Right atrium auricular region (tissue), 2 donors: Measurements from ENCODE around the gene CSTF2T. TPM values are rescaled to one million over a fixed set of nuclear protein-coding genes. Genes with fewer than 3 reads are reported as not detected.

Experiments
- DNase-seq: peaks from one replicate; pipeline ENCODE4 v3.0.0-alpha.2; 2019; ENCODE audit warnings: low spot score
- H3K27ac ChIP-seq, 2 donors: fragments of 200-600 bp; sonication (generic); 1 replicate in 1 of 2; 2 replicates in 1 of 2; pipeline ENCODE4 v1.5.1; 2016 to 2019
- H3K27me3 ChIP-seq, 2 donors: fragments of 200-600 bp; sonication (generic); one replicate each; pipeline versions ENCODE4 v1.5.1 to v1.6.0; 2017 to 2019
- H3K36me3 ChIP-seq: fragments of 200-600 bp; sonication (generic); one replicate; pipeline ENCODE4 v1.5.1; 2016
- H3K4me1 ChIP-seq, 2 donors: fragments of 200-600 bp; sonication (generic); one replicate each; pipeline versions ENCODE4 v1.5.1 to v1.6.0; 2017 to 2019
- H3K4me3 ChIP-seq, 2 donors: fragments of 200-600 bp; sonication (generic); 1 replicate in 1 of 2; 2 replicates in 1 of 2; pipeline ENCODE4 v1.5.1; 2017 to 2019; ENCODE audit warnings: mild to moderate bottlenecking in 1 of 2, moderate library complexity in 1 of 2
- H3K9me3 ChIP-seq, 2 donors: fragments of 200-600 bp; sonication (generic); one replicate each; pipeline ENCODE4 v1.5.1; 2019
- CTCF ChIP-seq, 2 donors: fragments of 200-600 bp; sonication (generic); IDR thresholded peaks; one replicate each; pipeline ENCODE4 v1.5.1; 2019; ENCODE audit warnings: antibody characterized with exemption in 2 of 2
- total RNA-seq, 2 donors: library from RNA; depleted of rRNA; stranded (reverse); fragments of >200 nt; gene quantifications; one replicate each; pipeline ENCODE4 v1.1.0, GENCODE V29; 2016

Gene CSTF2T
- total RNA-seq, 2 donors from 2014 or later: 13.0 to 14.7 TPM

DNA sequence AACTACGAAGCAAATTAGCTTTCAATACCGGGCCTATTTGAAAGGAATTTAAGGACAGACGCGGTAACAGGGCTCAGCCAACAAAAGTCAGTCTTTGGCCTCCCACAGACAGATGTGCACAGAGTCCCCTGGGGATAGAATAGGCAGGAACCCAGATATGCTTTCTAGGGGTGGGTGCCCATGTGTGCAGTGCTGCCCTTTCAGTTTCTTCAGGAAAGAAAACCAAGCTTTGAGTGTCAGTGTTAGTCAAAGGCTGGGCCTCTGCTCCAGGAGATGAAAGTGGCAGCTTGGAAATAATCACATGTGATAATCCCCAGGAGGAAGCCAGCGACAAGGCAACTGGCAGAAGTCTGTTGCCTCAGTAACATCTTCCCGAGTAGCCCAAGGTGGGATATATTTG lies 43.8 kb upstream of the CSTF2T start:
- no peak overlapping the region for H3K27ac ChIP-seq
- TF ChIP-seq CTCF (IDR thresholded peaks at IDR 0.05): no peak

GRCh38 chr10:51733057-51733456 lies 33.7 kb upstream of the CSTF2T start:
- no peak overlapping the region for H3K27ac ChIP-seq
- H3K9me3 ChIP-seq: no peaks in the 10 kb centered on the region
- no peak for DNase-seq
- no peak overlapping the region for H3K4me3 ChIP-seq
- no peaks in the 10 kb centered on the region for H3K36me3 ChIP-seq
- H3K4me1 ChIP-seq: no peaks in the 10 kb centered on the region
- TF ChIP-seq CTCF (IDR thresholded peaks at IDR 0.05): no peak
- H3K27me3 ChIP-seq: no peaks in the 10 kb centered on the region

More for the DNA sequence above, 43.8 kb upstream of the CSTF2T start:
- Histone ChIP-seq H3K27me3 (no peaks in the 10 kb centered on the region), H3K4me1 (peaks cover 0 to 4% of the 10 kb centered on the region in 2 donors), H3K4me3 (no peak overlapping the region), H3K9me3 (no peaks in the 10 kb centered on the region), H3K36me3 (no peaks in the 10 kb centered on the region)
- no peak for DNase-seq

GRCh38 chr10:51729822-51730555 lies 30.6 kb upstream of the CSTF2T start:
- TF ChIP-seq CTCF (IDR thresholded peaks at IDR 0.05): no peak
- no peak for DNase-seq
- Histone ChIP-seq H3K27ac (no peak overlapping the region), H3K36me3 (no peaks in the 10 kb centered on the region), H3K4me3 (no peak overlapping the region), H3K9me3 (no peaks in the 10 kb centered on the region), H3K4me1 (no peaks in the 10 kb centered on the region), H3K27me3 (no peaks in the 10 kb centered on the region)

DNA sequence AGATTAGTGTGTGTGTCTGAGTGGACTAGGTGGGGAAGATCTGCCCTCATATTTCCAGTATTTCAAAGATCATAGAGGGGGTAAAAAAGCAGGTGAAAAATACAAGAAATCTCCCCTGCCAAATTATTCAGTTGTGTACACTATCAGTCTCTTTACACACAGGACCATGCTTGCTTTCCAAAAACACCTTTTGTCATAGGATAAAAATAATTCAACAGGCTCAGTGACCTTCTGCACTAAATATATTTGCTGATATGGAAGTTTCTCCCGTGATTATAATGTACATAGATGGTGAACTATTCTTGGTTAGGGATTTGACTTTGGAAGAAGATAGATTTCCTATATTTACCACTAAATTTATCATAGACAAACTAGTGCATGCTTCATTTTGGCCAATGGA lies 24.6 kb upstream of the CSTF2T start:
- no peaks in the 10 kb centered on the region for H3K27me3 ChIP-seq
- no peak overlapping the region for H3K4me3 ChIP-seq
- no peaks in the 10 kb centered on the region for H3K9me3 ChIP-seq
- no peaks in the 10 kb centered on the region for H3K36me3 ChIP-seq
- no peak for DNase-seq
- no peaks in the 10 kb centered on the region for H3K4me1 ChIP-seq
- peak overlapping the region in 1 of 2 donors; percentile 38 for H3K27ac ChIP-seq
- TF ChIP-seq CTCF (IDR thresholded peaks at IDR 0.05): no peak

- Histone ChIP-seq H3K27me3 (no peaks in the 10 kb centered on the region), H3K27ac (no peak overlapping the region), H3K4me1 (no peaks in the 10 kb centered on the region), H3K36me3 (no peaks in the 10 kb centered on the region), H3K9me3 (no peaks in the 10 kb centered on the region), H3K4me3 (no peak overlapping the region)
- no peak for DNase-seq
- TF ChIP-seq CTCF (IDR thresholded peaks at IDR 0.05): no peak
Measured at GRCh38 chr10:51718804-51719291, 19.5 kb upstream of the CSTF2T start.

- Histone ChIP-seq H3K4me1 (no peaks in the 10 kb centered on the region), H3K9me3 (no peaks in the 10 kb centered on the region), H3K4me3 (no peak overlapping the region), H3K27ac (no peak overlapping the region), H3K36me3 (no peaks in the 10 kb centered on the region), H3K27me3 (no peaks in the 10 kb centered on the region)
- TF ChIP-seq CTCF (IDR thresholded peaks at IDR 0.05): no peak
- no peak for DNase-seq
Measured at GRCh38 chr10:51716981-51717380, 17.6 kb upstream of the CSTF2T start.
